NCI-H1694 treated with DMSO at 0.1 percent for 48 hours (cell line): ENCODE measurements around the gene CTDSPL.

ENCODE experiments used
- DNase-seq: peaks from one replicate; lab custom pipeline; 2025; lab: John Stamatoyannopoulos, UW

Gene CTDSPL

DNA sequence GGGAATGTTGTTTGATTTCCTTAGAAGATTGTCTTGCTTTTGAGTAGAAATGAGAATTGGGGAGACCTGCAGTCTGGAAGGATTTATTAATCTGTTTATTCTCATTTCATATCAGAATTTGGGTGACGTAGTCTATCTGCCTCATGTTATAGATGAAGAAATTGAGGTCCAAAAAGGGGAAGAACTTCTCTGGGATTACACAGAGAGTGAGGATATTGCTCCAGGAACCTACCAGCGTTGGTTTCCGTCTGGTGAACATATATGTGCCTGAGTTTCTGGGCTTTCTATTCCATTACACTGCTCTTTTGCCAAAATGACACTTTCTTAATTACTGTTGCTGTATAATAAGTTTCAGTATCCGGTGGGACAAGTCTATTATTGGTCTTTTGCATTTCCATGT lies 51.8 kb downstream of the CTDSPL start:
- DNase-seq: no peak

DNA sequence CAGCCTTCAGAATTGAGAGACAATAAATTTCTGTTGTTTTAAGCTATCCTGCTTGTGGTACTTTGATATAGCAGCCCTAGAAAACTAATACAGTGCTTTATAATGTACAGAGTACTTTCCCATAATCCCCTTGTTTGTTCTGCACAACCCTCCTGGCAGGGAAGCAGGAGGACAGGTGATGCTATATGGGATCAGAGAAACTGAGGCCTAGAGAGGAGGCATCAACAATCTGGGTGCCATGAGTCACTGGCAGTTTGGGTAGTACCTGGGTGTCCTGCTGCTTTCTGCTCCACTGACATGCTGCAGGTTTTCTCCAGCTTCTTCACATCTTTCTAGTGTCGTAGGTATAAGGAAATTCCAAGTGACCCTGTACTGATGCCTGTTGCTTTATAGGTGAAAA lies 55.0 kb downstream of the CTDSPL start:
- DNase-seq: no peak

- DNase-seq: no peak
Measured at GRCh38 chr3:37918627-37919026, 56.9 kb downstream of the CTDSPL start.

GRCh38 chr3:37920156-37920699 lies 58.5 kb downstream of the CTDSPL start:
- DNase-seq: peak; percentile 30

GRCh38 chr3:37921025-37921424 lies 59.3 kb downstream of the CTDSPL start:
- DNase-seq: no peak

DNA sequence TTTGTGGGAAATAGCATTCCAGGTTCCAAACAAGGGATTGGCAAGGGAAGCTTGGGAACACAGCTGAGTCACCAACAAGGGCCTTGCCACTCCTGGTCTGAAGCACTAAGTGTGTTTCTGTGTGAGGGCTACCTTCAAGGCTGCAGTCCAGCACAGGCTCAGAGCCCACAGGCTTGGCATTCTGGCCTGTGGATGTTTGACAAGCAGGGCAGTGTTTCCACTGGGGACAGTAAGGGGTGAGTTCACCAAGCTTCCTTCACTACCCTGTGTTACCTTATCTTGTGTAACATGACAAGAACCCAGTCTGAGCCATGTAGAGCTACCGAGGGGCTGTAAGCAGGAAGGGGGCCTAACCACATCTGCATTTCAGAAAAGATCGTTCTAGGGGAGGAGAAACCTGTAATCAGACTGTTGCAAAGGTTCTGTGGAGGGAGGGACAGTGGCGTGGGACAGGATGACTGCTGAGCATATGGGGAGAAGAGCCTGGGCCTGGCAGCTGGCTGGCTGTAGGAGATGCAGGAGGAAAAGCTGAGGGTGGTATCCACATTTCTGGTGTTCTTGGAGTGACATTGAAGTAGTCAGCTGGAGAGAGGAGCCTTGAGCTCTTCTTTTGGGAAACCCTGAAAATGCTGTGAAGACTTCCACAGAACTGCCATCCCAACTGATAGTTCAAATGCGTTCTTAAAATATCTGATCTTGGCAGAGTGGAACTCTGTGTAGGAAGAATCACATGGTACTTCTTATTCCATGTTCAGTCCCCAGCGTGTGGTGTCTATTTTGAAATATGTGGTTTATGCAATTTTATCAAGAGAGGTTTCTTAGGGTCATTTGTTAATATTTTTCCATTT lies 61.3 kb downstream of the CTDSPL start:
- DNase-seq: no peak

- DNase-seq: no peak
Measured at GRCh38 chr3:37923569-37924040, 61.9 kb downstream of the CTDSPL start.

GRCh38 chr3:37924453-37924852 lies 62.8 kb downstream of the CTDSPL start:
- no peak for DNase-seq

DNA sequence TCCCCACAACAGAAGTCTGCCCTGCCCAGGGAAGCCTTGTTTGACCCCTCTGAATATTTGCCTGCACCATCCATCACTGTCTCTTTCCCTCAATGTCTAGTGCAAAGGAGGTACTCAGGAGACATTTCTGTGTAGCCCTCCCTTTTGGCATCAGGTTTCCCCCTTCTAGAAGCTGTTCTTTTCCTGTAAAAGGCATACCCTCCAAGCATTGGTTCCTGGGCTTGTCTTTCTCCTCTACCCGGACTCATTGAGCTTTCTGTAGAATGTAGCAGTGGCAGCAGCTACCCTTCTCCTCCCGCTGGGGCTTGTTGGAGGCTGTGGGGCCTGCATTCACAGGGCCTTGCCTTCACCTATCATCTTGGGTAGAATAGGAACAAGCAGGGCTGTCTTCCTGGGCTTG lies 63.5 kb downstream of the CTDSPL start:
- DNase-seq: no peak

DNA sequence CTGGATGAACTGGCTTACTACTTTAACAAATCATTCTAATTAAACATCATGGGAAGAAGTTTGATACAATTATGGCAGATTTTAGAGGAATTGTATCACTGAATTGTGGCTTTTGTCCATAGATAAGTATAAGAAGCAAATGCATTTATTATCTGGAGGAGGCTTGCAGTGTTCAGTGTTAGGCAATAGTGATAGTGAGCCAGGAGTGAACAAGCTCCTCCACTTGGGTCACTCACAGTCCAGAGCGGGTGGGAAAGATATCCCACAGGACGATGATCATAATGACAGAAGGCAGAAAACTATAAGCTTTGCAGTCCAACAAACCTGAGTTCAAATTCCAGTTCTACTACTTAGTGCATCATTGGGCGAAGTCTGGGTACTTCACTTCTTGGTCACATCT lies 64.9 kb downstream of the CTDSPL start:
- no peak for DNase-seq

DNA sequence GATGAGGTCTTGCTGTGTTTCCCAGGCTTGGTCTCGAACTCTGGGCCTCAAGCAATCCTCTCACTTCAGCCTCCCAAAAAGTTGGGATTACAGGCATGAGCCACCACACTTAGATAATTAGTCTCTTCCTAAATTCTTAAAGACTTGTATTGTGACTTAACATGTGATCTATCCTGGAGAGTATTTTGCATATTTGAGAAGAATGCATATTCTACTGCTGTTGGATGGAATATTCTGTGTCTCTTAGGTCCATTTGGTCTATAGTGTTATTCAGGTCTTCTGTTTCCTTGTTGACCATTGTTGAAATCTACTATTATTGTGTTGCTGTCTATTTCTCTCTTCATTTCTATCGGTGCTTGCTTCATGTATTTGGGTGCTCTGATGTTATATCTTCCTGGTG lies 68.8 kb downstream of the CTDSPL start:
- no peak for DNase-seq

GRCh38 chr3:37932505-37932904 lies 70.8 kb downstream of the CTDSPL start:
- DNase-seq: no peak

- DNase-seq: no peak
Measured at GRCh38 chr3:37934631-37935289, 73.1 kb downstream of the CTDSPL start.

- no peak for DNase-seq
Measured at GRCh38 chr3:37935290-37935668, 73.6 kb downstream of the CTDSPL start.

DNA sequence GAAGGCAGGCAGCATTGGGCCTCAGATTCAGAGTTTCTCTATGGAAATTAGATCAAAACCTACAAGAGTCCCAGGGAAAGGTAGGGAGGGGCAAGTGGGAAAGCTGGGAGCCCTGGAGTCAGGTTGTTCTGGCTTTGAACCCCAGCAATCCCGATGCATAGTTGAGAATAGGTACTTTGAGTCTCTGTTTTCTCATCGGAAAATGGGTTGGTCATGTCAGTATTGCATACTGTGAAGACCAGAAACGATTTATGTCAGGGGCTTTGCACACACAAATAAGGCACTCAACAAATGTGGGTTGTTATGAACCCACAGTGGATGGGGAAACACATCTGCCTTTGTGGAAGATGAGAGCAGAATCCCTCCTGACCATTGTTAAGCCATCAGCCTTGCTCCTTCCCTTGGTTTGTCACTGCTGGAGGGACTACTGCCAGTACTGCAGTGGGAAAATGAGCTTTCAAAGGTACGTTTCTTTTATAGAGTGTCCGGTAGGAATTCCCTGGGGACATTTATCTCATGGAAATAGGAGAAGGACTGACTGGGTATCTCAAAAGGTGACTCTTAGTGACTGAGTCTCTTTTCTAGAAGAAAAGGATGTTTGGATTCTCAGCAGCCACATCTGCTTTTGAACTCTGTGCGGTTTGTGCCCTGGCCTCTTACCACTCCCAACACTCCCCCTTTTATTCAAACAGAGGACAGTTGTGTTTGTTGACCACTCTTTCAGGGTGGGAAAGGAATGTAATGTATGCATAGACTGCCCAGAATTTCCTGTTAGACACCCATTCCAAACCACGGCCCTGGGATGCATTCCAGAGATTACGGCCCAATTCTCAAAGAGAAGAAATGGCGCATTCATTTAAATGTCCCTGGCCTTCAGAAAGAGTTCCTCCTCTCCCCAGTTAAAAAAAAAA lies 74.3 kb downstream of the CTDSPL start:
- no peak for DNase-seq

DNA sequence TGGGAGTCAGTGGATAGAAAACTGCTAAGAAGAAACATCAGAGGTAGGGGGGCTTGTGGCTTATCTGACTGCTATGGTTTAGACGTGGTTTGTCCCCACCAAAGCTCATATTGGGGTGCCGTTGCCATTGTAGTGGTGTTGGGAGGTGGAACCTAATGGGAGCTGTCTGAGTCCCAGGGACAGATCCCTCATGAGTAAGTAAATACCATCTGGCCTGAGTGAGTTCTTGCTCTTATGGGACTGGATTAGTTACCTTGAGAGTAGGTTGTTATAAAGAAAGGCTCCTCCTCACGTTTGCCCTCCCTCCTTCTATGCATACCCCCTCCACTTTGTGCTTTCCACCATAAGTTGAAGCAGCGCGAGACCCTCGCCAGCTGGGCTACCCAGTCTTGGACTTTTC lies 75.5 kb downstream of the CTDSPL start:
- DNase-seq: no peak

DNA sequence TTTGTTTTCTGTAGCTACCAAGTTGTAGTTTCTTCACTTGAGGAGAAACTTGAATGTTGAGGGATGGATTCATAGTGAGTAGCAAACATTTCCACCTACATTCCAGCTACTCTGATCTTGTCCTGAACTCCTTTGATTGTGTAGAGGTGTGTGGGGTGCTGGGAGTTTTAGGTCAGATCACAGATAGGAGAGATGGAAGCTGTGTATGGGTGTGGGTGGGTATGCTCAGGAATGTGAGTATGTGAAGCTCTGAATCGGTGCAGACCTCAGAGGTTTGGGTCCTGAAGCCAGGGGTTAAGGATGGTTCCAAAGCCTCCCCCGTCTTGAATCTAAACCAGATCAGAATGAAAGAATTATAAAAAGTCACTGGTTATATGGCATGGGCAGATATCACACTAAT lies 76.3 kb downstream of the CTDSPL start:
- no peak for DNase-seq

DNA sequence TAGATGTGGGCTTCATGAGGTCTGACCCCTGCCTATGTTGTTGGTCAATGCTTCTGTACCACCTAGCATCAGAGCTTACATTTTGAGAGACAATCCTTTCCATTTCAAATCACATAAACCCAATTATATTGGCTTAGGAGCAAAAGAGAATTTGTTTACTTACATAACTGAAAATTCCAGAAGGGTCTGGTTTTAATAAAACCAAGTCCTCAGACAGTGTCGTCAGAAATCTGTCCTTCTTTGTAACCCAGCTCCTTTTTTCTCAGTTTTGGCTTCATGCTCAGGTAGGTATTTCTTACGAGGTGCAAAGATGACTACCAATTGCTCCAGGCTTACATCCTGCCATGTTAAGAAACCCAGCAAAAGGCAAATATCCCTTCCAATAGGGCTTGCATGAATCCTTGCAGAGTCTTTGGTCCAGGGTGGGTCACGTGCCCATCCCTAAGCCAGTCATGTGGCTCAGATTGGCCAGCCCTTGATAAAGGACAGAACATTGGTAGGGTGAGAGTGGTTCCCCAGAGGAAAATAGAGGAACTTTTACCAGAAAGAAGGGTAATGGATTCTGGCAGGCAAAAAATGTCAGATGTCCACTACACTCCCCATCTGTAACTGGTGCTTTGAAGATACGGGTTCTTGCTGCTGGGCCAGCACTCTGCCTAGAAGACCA lies 78.7 kb downstream of the CTDSPL start:
- DNase-seq: no peak

GRCh38 chr3:37941608-37942508 lies 80.2 kb downstream of the CTDSPL start:
- DNase-seq: no peak

DNA sequence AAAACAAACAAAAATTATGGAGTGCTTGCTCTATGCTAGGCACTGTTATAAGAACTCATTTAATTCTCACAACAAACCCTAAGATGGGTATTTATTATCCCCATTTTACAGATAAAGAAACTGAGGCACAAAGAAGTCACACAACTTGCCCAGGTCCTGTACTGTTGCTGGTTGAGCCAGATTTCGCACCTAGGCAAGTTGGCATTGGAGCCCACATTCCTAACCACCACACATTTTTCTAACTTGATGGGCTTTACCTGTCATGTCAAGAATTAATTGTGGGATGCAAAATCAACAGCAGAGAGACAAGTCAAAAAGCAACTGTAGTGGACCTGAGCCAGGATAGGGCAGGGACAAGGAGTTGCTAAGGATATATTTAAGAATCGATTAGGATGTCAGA lies 81.0 kb downstream of the CTDSPL start:
- no peak for DNase-seq

DNA sequence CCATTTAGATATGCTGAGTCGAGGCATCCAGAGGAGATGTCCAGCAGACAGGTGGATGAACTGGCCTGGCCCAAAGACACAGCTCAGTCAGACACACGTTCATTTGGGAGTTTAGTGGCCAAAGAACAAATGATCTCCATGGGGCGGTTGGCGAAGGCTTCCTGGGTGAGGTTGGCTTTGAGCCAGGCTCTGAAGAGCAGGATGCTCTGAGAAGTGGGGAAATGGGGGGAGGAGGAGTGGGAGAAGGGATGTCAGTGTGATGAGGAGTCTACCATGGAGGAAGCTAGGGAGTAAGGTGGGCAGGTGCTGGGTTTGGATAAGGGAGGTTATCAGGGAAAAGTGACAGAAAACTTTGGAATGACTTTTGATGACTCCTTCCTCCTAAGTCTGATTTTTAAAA lies 81.4 kb downstream of the CTDSPL start:
- DNase-seq: no peak
